ENCODE measurements around the gene MYH16. TPM values are rescaled to one million over a fixed set of nuclear protein-coding genes. Genes with fewer than 3 reads are reported as not detected.
"Not testable (repeated sequence)": the region's sequence is repeated elsewhere in the genome, so short reads cannot be mapped to it uniquely, and the experiment has no call there.

The MYH16 gene
- total and polyA plus RNA-seq, 2 experiments from 2014 or later = not detected

GRCh38 chr7:99234185-99234584, 38.5 kb upstream of the MYH16 start (continued):
- TF ChIP-seq CTCF (conservative IDR thresholded peaks at IDR 0.05; ENCODE audit: low read depth in 2 of 2) = no peak
- TF ChIP-seq EZH2phosphoT487 (IDR thresholded peaks at IDR 0.05; ENCODE audit: unreplicated experiment) = no peak
- TF ChIP-seq CREB1 (CRISPR knock-in tag; IDR thresholded peaks at IDR 0.05; ENCODE audit: low read depth) = no peak
- TF ChIP-seq ZNF114 (CRISPR knock-in tag; IDR thresholded peaks at IDR 0.05) = no peak
- TF ChIP-seq ETS1 (IDR thresholded peaks at IDR 0.05) = no peak
- TF ChIP-seq JUNB (IDR thresholded peaks at IDR 0.05; ENCODE audit: unreplicated experiment) = no peak
- no peak for TF ChIP-seq REST (IDR thresholded peaks at IDR 0.05; ENCODE audit: unreplicated experiment)
- TF ChIP-seq STAT1 (IDR thresholded peaks at IDR 0.05; ENCODE audit: unreplicated experiment) = no peak

GRCh38 chr7:99235925-99236324, 36.7 kb upstream of the MYH16 start:
- no peaks in the 10 kb centered on the region for H3K27me3 ChIP-seq (ENCODE audit: insufficient read depth)
- DNase-seq (ENCODE audit: low spot score) = no peak
- no peaks in the 10 kb centered on the region for H3K9me2 ChIP-seq (ENCODE audit: insufficient read depth)
- TF ChIP-seq POLR2AphosphoS5 (IDR thresholded peaks at IDR 0.05; ENCODE audit: low read depth) (no peak), ZNF114 (CRISPR knock-in tag; IDR thresholded peaks at IDR 0.05) (no peak), JUNB (IDR thresholded peaks at IDR 0.05; ENCODE audit: unreplicated experiment) (no peak), STAT1 (IDR thresholded peaks at IDR 0.05; ENCODE audit: unreplicated experiment) (no peak), NANOG (IDR thresholded peaks at IDR 0.05; ENCODE audit: borderline replicate concordance) (no peak), EZH2phosphoT487 (IDR thresholded peaks at IDR 0.05; ENCODE audit: unreplicated experiment) (no peak), CREB1 (CRISPR knock-in tag; IDR thresholded peaks at IDR 0.05; ENCODE audit: low read depth) (no peak), ZNF331 (CRISPR knock-in tag; IDR thresholded peaks at IDR 0.05; ENCODE audit: low read depth) (no peak), EZH2 (IDR thresholded peaks at IDR 0.05; ENCODE audit: low read depth, unreplicated experiment) (no peak), ETS1 (IDR thresholded peaks at IDR 0.05) (no peak), REST (IDR thresholded peaks at IDR 0.05; ENCODE audit: unreplicated experiment) (no peak)
- no peak overlapping the region for H3K4me2 ChIP-seq
- no peaks in the 10 kb centered on the region for H4K20me1 ChIP-seq (replicated peaks; ENCODE audit: insufficient read depth)
- no peaks in the 10 kb centered on the region for H3K79me2 ChIP-seq (replicated peaks; ENCODE audit: insufficient read depth)
- 0 out of 2 replicates have a peak, but pooled peaks cover 3% of the 10 kb centered on the region for H3K4me1 ChIP-seq (ENCODE audit: insufficient read depth)
- no peak for ATAC-seq
- H3K9me3 Mint-ChIP-seq = peaks cover 12% of the 10 kb centered on the region
- no peak overlapping the region for H3K27ac Mint-ChIP-seq
- no peak overlapping the region for H3K4me3 ChIP-seq
- no peaks in the 10 kb centered on the region for H3K4me1 Mint-ChIP-seq
- H3F3A ChIP-seq (replicated peaks; ENCODE audit: low read depth) = no peaks in the 10 kb centered on the region
- no peak overlapping the region for H3K27ac ChIP-seq (ENCODE audit: low read depth)
- no peaks in the 10 kb centered on the region for H3K27me3 Mint-ChIP-seq (ENCODE audit: insufficient read depth, low read depth, poor library complexity)
- H2AFZ ChIP-seq = peak overlapping the region; percentile 96
- H3K36me3 ChIP-seq (ENCODE audit: insufficient read depth) = no peaks in the 10 kb centered on the region
- H3K4me3 Mint-ChIP-seq = no peak overlapping the region
- peaks cover 3% of the 10 kb centered on the region; the same call in 1 of the 3 replicates for H3K36me3 Mint-ChIP-seq (ENCODE audit: low read depth)

- not testable (repeated sequence) for H3K4me3 Mint-ChIP-seq; H3K36me3 Mint-ChIP-seq (ENCODE audit: low read depth); H3K9me2 ChIP-seq (ENCODE audit: insufficient read depth); H4K20me1 ChIP-seq (replicated peaks; ENCODE audit: insufficient read depth); H3K27me3 Mint-ChIP-seq (ENCODE audit: insufficient read depth, low read depth, poor library complexity); H3K36me3 ChIP-seq (ENCODE audit: insufficient read depth); H3K79me2 ChIP-seq (replicated peaks; ENCODE audit: insufficient read depth); H3K27ac Mint-ChIP-seq; H3K27ac ChIP-seq (ENCODE audit: low read depth); ATAC-seq; H3K4me3 ChIP-seq; H2AFZ ChIP-seq; DNase-seq (ENCODE audit: low spot score); H3K27me3 ChIP-seq (ENCODE audit: insufficient read depth); H3K4me2 ChIP-seq; H3K4me1 ChIP-seq (ENCODE audit: insufficient read depth); H3F3A ChIP-seq (replicated peaks; ENCODE audit: low read depth); H3K4me1 Mint-ChIP-seq
- H3K9me3 Mint-ChIP-seq = peaks cover 12% of the 10 kb centered on the region
These were observed 34.8 kb upstream of the MYH16 start for GRCh38 chr7:99237876-99238275.
